ENCODE data around the gene ACO1. TPM values are rescaled to one million over a fixed set of nuclear protein-coding genes. Genes with fewer than 3 reads are reported as not detected.
A peak's percentile ranks its signal among the peaks of the same experiment; 100 is the strongest.

Gene ACO1
- total and polyA plus RNA-seq, 2 experiments from 2014 or later, result 72.0 to 79.5 TPM

DNA sequence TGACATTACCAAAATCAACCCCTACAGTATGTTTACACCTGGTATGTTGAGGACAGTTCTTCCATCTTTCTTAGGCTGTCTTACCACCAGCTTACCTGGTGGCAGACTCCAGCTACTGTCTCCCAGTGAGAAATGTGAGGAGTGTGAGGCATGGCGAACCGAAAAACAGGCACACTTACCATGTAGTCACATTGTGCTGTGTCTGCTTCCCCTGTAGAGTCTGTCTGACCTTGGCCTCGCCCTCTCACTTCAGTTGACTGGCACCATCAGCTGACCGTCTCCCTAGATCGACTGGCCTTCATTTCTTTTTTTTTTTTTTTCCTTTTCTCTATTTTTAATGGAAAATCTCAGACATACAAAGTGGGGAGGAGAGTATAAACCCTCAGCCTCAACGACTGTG, 4.9 kb downstream of the ACO1 start:
- in situ Hi-C loops (cut with MboI), result loop anchor here (25.0 kb wide), 1 partner anchor 573 kb away; no protein-coding TSS in a partner anchor

DNA sequence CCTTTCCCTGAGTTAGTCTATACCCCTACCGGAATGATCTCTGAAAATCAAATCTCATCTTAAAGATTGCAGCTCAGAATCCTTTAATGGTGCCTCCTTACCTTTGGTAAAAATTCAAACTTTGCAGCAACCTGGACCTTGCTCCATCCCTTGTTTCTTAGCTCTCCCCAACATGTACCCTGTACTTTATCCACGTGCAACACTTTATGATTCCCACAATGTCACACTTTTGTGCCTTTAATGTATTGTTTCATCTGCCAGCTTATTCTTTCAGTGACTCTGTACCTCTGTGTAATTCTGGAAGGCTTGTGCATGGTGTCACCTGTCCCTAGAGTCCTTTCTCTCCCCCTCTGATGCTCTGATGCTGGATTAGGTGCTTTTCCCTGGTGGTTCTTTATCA, 9.5 kb downstream of the ACO1 start:
- no peak for DNase-seq
- no peaks in the 10 kb centered on the region for H4K20me1 ChIP-seq (ENCODE audit: insufficient read depth)
- H3F3A ChIP-seq (ENCODE audit: insufficient read depth), result peaks cover 34% of the 10 kb centered on the region
- H3K4me2 ChIP-seq (ENCODE audit: unreplicated experiment), result no peak overlapping the region
- in situ Hi-C loops (cut with MboI), result loop anchor here (10.0 to 25.0 kb wide), 2 partner anchors 171 to 568 kb away; no protein-coding TSS in a partner anchor
- H3K4me3 ChIP-seq, result no peak overlapping the region
- 94 to 98% methylated on average over 2 of the region's 2 CpGs for WGBS, 2 experiments (ENCODE audit: low coverage in 1 of 2, low lambda C conversion rate in 2 of 2, missing lambda C conversion rate in 2 of 2)
- no peaks in the 10 kb centered on the region for H3K9me2 ChIP-seq (ENCODE audit: insufficient read depth)
- 0 out of 2 replicates have a peak, but pooled peaks cover 6% of the 10 kb centered on the region for H3K36me3 ChIP-seq (ENCODE audit: low read depth)
- TF ChIP-seq EZH2phosphoT487 (IDR thresholded peaks at IDR 0.05; ENCODE audit: insufficient read depth, low read depth) (no peak), EZH2 (IDR thresholded peaks at IDR 0.05; ENCODE audit: insufficient read depth, poor library complexity, severe bottlenecking) (no peak)
- H3K9me3 ChIP-seq (ENCODE audit: low read depth), result no peaks in the 10 kb centered on the region
- H3K79me2 ChIP-seq (ENCODE audit: insufficient read depth), result peaks cover 84% of the 10 kb centered on the region
- no peaks in the 10 kb centered on the region for H3K27me3 ChIP-seq (replicated peaks; ENCODE audit: insufficient read depth)
- H3K4me1 ChIP-seq (ENCODE audit: insufficient read depth), result peaks cover 41% of the 10 kb centered on the region
- H3K9ac ChIP-seq, result no peak overlapping the region
- H3K27ac ChIP-seq, result no peak overlapping the region
- no peak overlapping the region for H2AFZ ChIP-seq

More for the DNA sequence above, 4.9 kb downstream of the ACO1 start:
- DNase-seq, result no peak
- H3K4me3 ChIP-seq, result no peak overlapping the region
- 0 out of 2 replicates have a peak, but pooled peaks cover 12% of the 10 kb centered on the region for H3K36me3 ChIP-seq (ENCODE audit: low read depth)
- H3K4me1 ChIP-seq (ENCODE audit: insufficient read depth), result peaks cover 9% of the 10 kb centered on the region
- no peak overlapping the region for H3K4me2 ChIP-seq (ENCODE audit: unreplicated experiment)
- H3F3A ChIP-seq (ENCODE audit: insufficient read depth), result 0 out of 2 replicates have a peak, but pooled peaks cover 8% of the 10 kb centered on the region
- 90 to 93% methylated on average over 6 of the region's 6 CpGs for WGBS, 2 experiments (ENCODE audit: low coverage in 1 of 2, low lambda C conversion rate in 2 of 2, missing lambda C conversion rate in 2 of 2)
- H3K27ac ChIP-seq, result no peak overlapping the region
- no peak overlapping the region for H2AFZ ChIP-seq
- no peaks in the 10 kb centered on the region for H3K9me3 ChIP-seq (ENCODE audit: low read depth)
- no peak overlapping the region for H3K9ac ChIP-seq
- no peak for TF ChIP-seq EZH2phosphoT487 (IDR thresholded peaks at IDR 0.05; ENCODE audit: insufficient read depth, low read depth)
- TF ChIP-seq EZH2 (IDR thresholded peaks at IDR 0.05; ENCODE audit: insufficient read depth, poor library complexity, severe bottlenecking), result no peak
- no peaks in the 10 kb centered on the region for H3K9me2 ChIP-seq (ENCODE audit: insufficient read depth)
- H3K27me3 ChIP-seq (replicated peaks; ENCODE audit: insufficient read depth), result no peaks in the 10 kb centered on the region
- 0 out of 2 replicates have a peak, but pooled peaks cover 7% of the 10 kb centered on the region for H4K20me1 ChIP-seq (ENCODE audit: insufficient read depth)
- peaks cover 95% of the 10 kb centered on the region for H3K79me2 ChIP-seq (ENCODE audit: insufficient read depth)

GRCh38 chr9:32394381-32395049, 10.1 kb downstream of the ACO1 start:
- no peaks in the 10 kb centered on the region for H3K9me3 ChIP-seq (ENCODE audit: low read depth)

GRCh38 chr9:32395510-32396216, 11.2 kb downstream of the ACO1 start:
- peak overlapping the region; percentile 46 for H3K4me3 ChIP-seq
- H4K20me1 ChIP-seq (ENCODE audit: insufficient read depth), result no peaks in the 10 kb centered on the region
- no peak for TF ChIP-seq EZH2phosphoT487 (IDR thresholded peaks at IDR 0.05; ENCODE audit: insufficient read depth, low read depth)
- no peak for TF ChIP-seq EZH2 (IDR thresholded peaks at IDR 0.05; ENCODE audit: insufficient read depth, poor library complexity, severe bottlenecking)
- H3K27me3 ChIP-seq (replicated peaks; ENCODE audit: insufficient read depth), result no peaks in the 10 kb centered on the region
- in situ Hi-C loops (cut with MboI), result loop anchor here (10.0 to 25.0 kb wide), 2 partner anchors 169 to 567 kb away; no protein-coding TSS in a partner anchor
- H2AFZ ChIP-seq, result 0 out of 2 replicates have a peak overlapping the region, but pooled peaks have one; percentile 3
- 7% methylated on average over 7 of the region's 7 CpGs for WGBS, 2 experiments (ENCODE audit: low coverage in 1 of 2, low lambda C conversion rate in 2 of 2, missing lambda C conversion rate in 2 of 2)
- 0 out of 2 replicates have a peak, but pooled peaks cover 6% of the 10 kb centered on the region for H3K36me3 ChIP-seq (ENCODE audit: low read depth)
- peak overlapping the region; percentile 77 for H3K27ac ChIP-seq
- peak; percentile 97 for DNase-seq
- H3K9ac ChIP-seq, result peak overlapping the region; percentile 42
- peaks cover 41% of the 10 kb centered on the region for H3K4me1 ChIP-seq (ENCODE audit: insufficient read depth)
- peak overlapping the region; percentile 71 for H3K4me2 ChIP-seq (ENCODE audit: unreplicated experiment)
- H3K9me2 ChIP-seq (ENCODE audit: insufficient read depth), result no peaks in the 10 kb centered on the region
- H3F3A ChIP-seq (ENCODE audit: insufficient read depth), result peaks cover 36% of the 10 kb centered on the region
- H3K79me2 ChIP-seq (ENCODE audit: insufficient read depth), result peaks cover 82% of the 10 kb centered on the region
- H3K9me3 ChIP-seq (ENCODE audit: low read depth), result no peaks in the 10 kb centered on the region

More at GRCh38 chr9:32394381-32395049, 10.1 kb downstream of the ACO1 start:
- 82% methylated on average over 6 of the region's 6 CpGs for WGBS, 2 experiments (ENCODE audit: low coverage in 1 of 2, low lambda C conversion rate in 2 of 2, missing lambda C conversion rate in 2 of 2)
- no peak overlapping the region for H3K9ac ChIP-seq
- peak overlapping the region; percentile 18 for H3K4me2 ChIP-seq (ENCODE audit: unreplicated experiment)
- no peak overlapping the region for H3K4me3 ChIP-seq
- H2AFZ ChIP-seq, result no peak overlapping the region
- H3K27me3 ChIP-seq (replicated peaks; ENCODE audit: insufficient read depth), result no peaks in the 10 kb centered on the region
- H4K20me1 ChIP-seq (ENCODE audit: insufficient read depth), result no peaks in the 10 kb centered on the region
- peaks cover 84% of the 10 kb centered on the region for H3K79me2 ChIP-seq (ENCODE audit: insufficient read depth)
- H3K27ac ChIP-seq, result no peak overlapping the region
- DNase-seq, result no peak
- H3K9me2 ChIP-seq (ENCODE audit: insufficient read depth), result no peaks in the 10 kb centered on the region
- H3K4me1 ChIP-seq (ENCODE audit: insufficient read depth), result peaks cover 41% of the 10 kb centered on the region
- in situ Hi-C loops (cut with MboI), result loop anchor here (10.0 to 25.0 kb wide), 2 partner anchors 170 to 568 kb away; no protein-coding TSS in a partner anchor
- TF ChIP-seq EZH2phosphoT487 (IDR thresholded peaks at IDR 0.05; ENCODE audit: insufficient read depth, low read depth) (no peak), EZH2 (IDR thresholded peaks at IDR 0.05; ENCODE audit: insufficient read depth, poor library complexity, severe bottlenecking) (no peak)
- peaks cover 36% of the 10 kb centered on the region for H3F3A ChIP-seq (ENCODE audit: insufficient read depth)
- H3K36me3 ChIP-seq (ENCODE audit: low read depth), result 0 out of 2 replicates have a peak, but pooled peaks cover 6% of the 10 kb centered on the region

Measured in GM23248 (cell line).